DND-41 (cell line): ENCODE results near the gene AMDHD1.
A peak's percentile ranks its signal among the peaks of the same experiment; 100 is the strongest.

ENCODE experiments used
- ATAC-seq: fragments of 200-7000 bp; cut with Tn5 transposase; 3 replicates; pipeline ENCODE4 v1.9.1; 2021; ENCODE audit warnings: low read depth; ENCODE audit not compliant: insufficient read depth
- DNase-seq: peaks from one replicate; pipeline ENCODE4 v3.0.0-alpha.2; 2020
- H2AFZ ChIP-seq: 2 replicates; pipeline ENCODE4 v1.6.0; 2012; ENCODE audit warnings: low read depth, low read length
- H3K27ac ChIP-seq: 2 replicates; pipeline ENCODE4 v1.5.1; 2012; ENCODE audit warnings: low read length, inconsistent platforms
- H3K27me3 ChIP-seq: fragments of 200-600 bp; sonication (generic); 2 replicates; pipeline ENCODE4 v1.6.0; 2012; ENCODE audit warnings: low read length, mild to moderate bottlenecking, inconsistent platforms; ENCODE audit not compliant: insufficient read depth, poor library complexity
- H3K36me3 ChIP-seq: 2 replicates; pipeline ENCODE4 v1.5.1; 2012; ENCODE audit warnings: low read length, inconsistent platforms; ENCODE audit not compliant: insufficient read depth
- H3K4me1 ChIP-seq: 2 replicates; pipeline ENCODE4 v1.5.1; 2012; ENCODE audit warnings: mild to moderate bottlenecking, low read length; ENCODE audit not compliant: insufficient read depth
- H3K4me2 ChIP-seq: 2 replicates; pipeline ENCODE4 v1.6.0; 2012; ENCODE audit warnings: mild to moderate bottlenecking, moderate library complexity, low read length, inconsistent platforms; ENCODE audit not compliant: insufficient read depth
- H3K4me3 ChIP-seq, 2 experiments: fragments of 200-600 bp in 1 of 2; shearing (Covaris generic) in 1 of 2; 2 replicates each; pipeline ENCODE4 v1.5.1; 2012 to 2016; ENCODE audit warnings: inconsistent platforms in 2 of 2, low read length in 2 of 2, mild to moderate bottlenecking in 2 of 2, low read depth in 1 of 2, moderate library complexity in 1 of 2
- H3K79me2 ChIP-seq: 2 replicates; pipeline ENCODE4 v1.6.0; 2012; ENCODE audit warnings: low read length, inconsistent platforms; ENCODE audit not compliant: insufficient read depth
- H3K9ac ChIP-seq: 2 replicates; pipeline ENCODE4 v1.6.0; 2012; ENCODE audit warnings: low read depth, mild to moderate bottlenecking, inconsistent platforms, low read length, moderate library complexity
- H3K9me3 ChIP-seq: 2 replicates; pipeline ENCODE4 v1.5.1; 2012; ENCODE audit warnings: low read length, moderate library complexity, mild to moderate bottlenecking, inconsistent platforms; ENCODE audit not compliant: insufficient read depth, severe bottlenecking
- H4K20me1 ChIP-seq: 2 replicates; pipeline ENCODE4 v1.6.0; 2012; ENCODE audit warnings: low read length; ENCODE audit not compliant: insufficient read depth
- CTCF ChIP-seq: IDR thresholded peaks from 2 replicates; pipeline ENCODE4 v1.5.1; 2012; ENCODE audit warnings: borderline replicate concordance, low read length, moderate library complexity, mild to moderate bottlenecking; ENCODE audit not compliant: poor library complexity, severe bottlenecking; ENCODE audit errors: extremely low read depth
- EZH2 ChIP-seq: IDR thresholded peaks from 3 replicates; pipeline ENCODE4 v1.6.1; 2012; ENCODE audit warnings: borderline replicate concordance, low read depth, mild to moderate bottlenecking, moderate library complexity, low read length, inconsistent platforms; ENCODE audit not compliant: severe bottlenecking

Gene AMDHD1

GRCh38 chr12:95919110-95919509, 24.0 kb upstream of the AMDHD1 start:
- no peak overlapping the region for H3K9ac ChIP-seq
- H2AFZ ChIP-seq = no peak overlapping the region
- no peak overlapping the region for H3K27ac ChIP-seq
- peaks cover 5% of the 10 kb centered on the region for H3K27me3 ChIP-seq
- ATAC-seq (no peak), DNase-seq (no peak)
- H3K4me2 ChIP-seq = no peak overlapping the region
- no peaks in the 10 kb centered on the region for H3K9me3 ChIP-seq
- no peaks in the 10 kb centered on the region for H4K20me1 ChIP-seq
- no peak for TF ChIP-seq EZH2
- no peak for TF ChIP-seq CTCF
- no peak overlapping the region for H3K4me3 ChIP-seq
- peaks cover 10% of the 10 kb centered on the region for H3K4me1 ChIP-seq
- H3K36me3 ChIP-seq = no peaks in the 10 kb centered on the region
- H3K79me2 ChIP-seq = no peaks in the 10 kb centered on the region

- no peaks in the 10 kb centered on the region for H3K27me3 ChIP-seq
- H4K20me1 ChIP-seq = no peaks in the 10 kb centered on the region
- H3K27ac ChIP-seq = no peak overlapping the region
- ATAC-seq (no peak), DNase-seq (no peak)
- H3K4me2 ChIP-seq = no peak overlapping the region
- H3K79me2 ChIP-seq = no peaks in the 10 kb centered on the region
- no peak overlapping the region for H3K4me3 ChIP-seq
- H2AFZ ChIP-seq = no peak overlapping the region
- peaks cover 10% of the 10 kb centered on the region for H3K4me1 ChIP-seq
- no peaks in the 10 kb centered on the region for H3K36me3 ChIP-seq
- no peaks in the 10 kb centered on the region for H3K9me3 ChIP-seq
- no peak for TF ChIP-seq CTCF
- TF ChIP-seq EZH2 = no peak
- no peak overlapping the region for H3K9ac ChIP-seq
These were observed 20.9 kb upstream of the AMDHD1 start for GRCh38 chr12:95922231-95922630.

- H3K4me3 ChIP-seq = no peak overlapping the region
- no peak for TF ChIP-seq CTCF
- no peak for TF ChIP-seq EZH2
- no peak overlapping the region for H3K9ac ChIP-seq
- no peaks in the 10 kb centered on the region for H3K36me3 ChIP-seq
- H3K4me2 ChIP-seq = no peak overlapping the region
- H2AFZ ChIP-seq = no peak overlapping the region
- peaks cover 14% of the 10 kb centered on the region for H3K4me1 ChIP-seq
- no peak overlapping the region for H3K27ac ChIP-seq
- ATAC-seq (no peak), DNase-seq (no peak)
- H3K9me3 ChIP-seq = no peaks in the 10 kb centered on the region
- H3K27me3 ChIP-seq = no peaks in the 10 kb centered on the region
- H3K79me2 ChIP-seq = no peaks in the 10 kb centered on the region; the same call in 1 of the 2 replicates
- H4K20me1 ChIP-seq = no peaks in the 10 kb centered on the region
These were observed 2.6 kb upstream of the AMDHD1 start for GRCh38 chr12:95940514-95940913.

GRCh38 chr12:95942101-95942523, 1.0 kb upstream of the AMDHD1 start:
- H3K9me3 ChIP-seq = no peaks in the 10 kb centered on the region
- DNase-seq (no peak), ATAC-seq (peak; percentile 4)
- H3K4me3 ChIP-seq = peak overlapping the region; percentile 92 to 99; a peak in 3 of 4 replicates
- H4K20me1 ChIP-seq = no peaks in the 10 kb centered on the region
- H3K79me2 ChIP-seq = no peaks in the 10 kb centered on the region; the same call in 1 of the 2 replicates
- no peaks in the 10 kb centered on the region for H3K27me3 ChIP-seq
- H3K4me1 ChIP-seq = peaks cover 14% of the 10 kb centered on the region
- H3K4me2 ChIP-seq = peak overlapping the region; percentile 98
- peak overlapping the region; percentile 98 for H2AFZ ChIP-seq
- peak overlapping the region; percentile 80 for H3K9ac ChIP-seq
- peak overlapping the region; percentile 95 for H3K27ac ChIP-seq
- no peak for TF ChIP-seq EZH2
- no peak for TF ChIP-seq CTCF
- H3K36me3 ChIP-seq = no peaks in the 10 kb centered on the region
